Natural killer cell (primary cell): ENCODE measurements around the gene ARL3. TPM values are rescaled to one million over a fixed set of nuclear protein-coding genes. Genes with fewer than 3 reads are reported as not detected.

Experiments used
- ATAC-seq, 3 donors: fragments of 150-1000 bp in 2 of 3; fragments of 200-7000 bp in 1 of 3; cut with Tn5 transposase; 1 replicate in 1 of 3; 2 replicates in 2 of 3; pipeline ENCODE4 v1.10.0; 2021; ENCODE audit warnings: mild to moderate bottlenecking in 2 of 3, moderate library complexity in 2 of 3
- DNase-seq, 2 donors: peaks; one replicate each; pipeline versions ENCODE4 v3.0.0 to v3.0.0-alpha.2; 2013 to 2021; ENCODE audit warnings: mixed read lengths in 1 of 2
- H3K27ac ChIP-seq: one replicate; pipeline ENCODE4 v1.5.1; 2013; ENCODE audit warnings: mild to moderate bottlenecking, low read length
- H3K27me3 ChIP-seq: one replicate; pipeline ENCODE4 v1.6.1; 2013; ENCODE audit warnings: low read length; ENCODE audit not compliant: control insufficient read depth, insufficient read depth
- H3K36me3 ChIP-seq: one replicate; pipeline ENCODE4 v1.6.1; 2013; ENCODE audit warnings: low read length; ENCODE audit not compliant: control insufficient read depth, insufficient read depth
- H3K4me1 ChIP-seq: one replicate; pipeline ENCODE4 v1.6.1; 2013; ENCODE audit warnings: low read length; ENCODE audit not compliant: control insufficient read depth, insufficient read depth
- H3K4me3 ChIP-seq: one replicate; pipeline ENCODE4 v1.5.1; 2013; ENCODE audit warnings: low read length
- H3K9me3 ChIP-seq: one replicate; pipeline ENCODE4 v1.6.1; 2013; ENCODE audit warnings: low read length; ENCODE audit not compliant: control insufficient read depth, insufficient read depth
- H3K27ac Mint-ChIP-seq, 2 donors: one replicate each; pipeline ENCODE4 v1.8.0; 2022; ENCODE audit warnings: mild to moderate bottlenecking in 2 of 2, mixed read lengths in 2 of 2, moderate library complexity in 1 of 2
- H3K27me3 Mint-ChIP-seq, 2 donors: one replicate each; pipeline ENCODE4 v1.8.0; 2022; ENCODE audit warnings: low read depth in 2 of 2, mixed read lengths in 2 of 2
- H3K36me3 Mint-ChIP-seq: one replicate; pipeline ENCODE4 v1.8.0; 2022; ENCODE audit warnings: mixed read lengths
- H3K4me1 Mint-ChIP-seq, 2 donors: one replicate each; pipeline ENCODE4 v1.8.0; 2022; ENCODE audit warnings: mixed read lengths in 2 of 2
- H3K4me3 Mint-ChIP-seq: one replicate; pipeline ENCODE4 v1.8.0; 2022; ENCODE audit warnings: mild to moderate bottlenecking, moderate library complexity, mixed read lengths
- H3K9me3 Mint-ChIP-seq, 2 donors: one replicate each; pipeline ENCODE4 v1.8.0; 2022; ENCODE audit warnings: mixed read lengths in 2 of 2
- CTCF ChIP-seq: fragments of 200-600 bp; IDR thresholded peaks from one replicate; pipeline ENCODE4 v1.8.0; 2022; ENCODE audit warnings: antibody characterized with exemption
- WGBS: methylation state at CpG from one replicate; pipeline ENCODE4 v1.1.7; 2013; ENCODE audit warnings: missing lambda C conversion rate; ENCODE audit not compliant: insufficient coverage; 5-methylcytosine and 5-hydroxymethylcytosine counted together
- intact Hi-C: fragments of 100-400 bp; cut with micrococcal nuclease; formaldehyde crosslinking; loops from one replicate; pipeline ENCODE4 v1.14.2; 2022
- total RNA-seq, 4 donors: library from RNA; stranded (reverse); fragments of 120-200 nt in 1 of 4; gene quantifications; one replicate each; pipeline versions ENCODE4 v1.2.3 to v1.2.4, GENCODE V29; 2013 to 2022

The ARL3 gene
- total RNA-seq, 3 donors from 2014 or later (not counting 1 experiment from before 2014, with no cell fraction given): 1.4 to 1.7 (median 1.5) TPM

DNA sequence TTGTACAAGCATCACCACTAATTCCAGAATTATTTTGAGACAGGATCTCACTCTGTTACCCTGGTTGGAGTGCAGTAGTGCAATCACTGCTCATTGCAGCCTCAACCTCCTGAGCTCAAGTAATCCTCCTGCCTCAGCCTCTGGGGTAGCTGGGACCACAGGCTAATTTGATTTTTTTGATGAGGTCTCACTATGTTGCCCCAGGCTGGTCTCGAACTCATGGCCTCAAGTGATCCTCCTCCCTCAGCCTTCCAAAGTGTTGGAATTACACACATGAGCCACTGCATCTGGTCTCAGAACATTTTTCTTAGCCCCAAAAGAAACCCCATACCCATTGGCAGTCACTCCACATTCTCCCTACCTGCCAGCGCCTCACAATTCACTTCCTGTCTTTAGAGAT is 26.0 kb upstream of the ARL3 start:
- Mint-ChIP-seq H3K9me3 (peaks cover 0 to 4% of the 10 kb centered on the region in 2 donors), H3K36me3 (no peaks in the 10 kb centered on the region), H3K4me1 (peaks cover 25 to 28% of the 10 kb centered on the region in 2 donors), H3K27me3 (no peaks in the 10 kb centered on the region), H3K4me3 (no peak overlapping the region), H3K27ac (no peak overlapping the region)
- ATAC-seq: no peak
- Histone ChIP-seq H3K4me1 (peaks cover 13% of the 10 kb centered on the region), H3K27me3 (no peaks in the 10 kb centered on the region), H3K27ac (no peak overlapping the region), H3K36me3 (no peaks in the 10 kb centered on the region), H3K9me3 (no peaks in the 10 kb centered on the region), H3K4me3 (no peak overlapping the region)
- TF ChIP-seq CTCF: no peak
- 88% methylated on average over 2 of the region's 2 CpGs for WGBS
- intact Hi-C loops: no loop called here
- DNase-seq: no peak

- TF ChIP-seq CTCF: no peak
- Mint-ChIP-seq H3K4me3 (no peak overlapping the region), H3K27me3 (no peaks in the 10 kb centered on the region), H3K4me1 (peaks cover 10 to 12% of the 10 kb centered on the region in 2 donors), H3K36me3 (no peaks in the 10 kb centered on the region), H3K27ac (no peak overlapping the region), H3K9me3 (peaks cover 0 to 4% of the 10 kb centered on the region in 2 donors)
- no peak overlapping the region for H3K4me3 ChIP-seq
- peaks cover 4% of the 10 kb centered on the region for H3K4me1 ChIP-seq
- ATAC-seq (no peak), DNase-seq (no peak)
- peaks cover 3% of the 10 kb centered on the region for H3K36me3 ChIP-seq
- H3K27ac ChIP-seq: no peak overlapping the region
- intact Hi-C loops: no loop called here
- no peaks in the 10 kb centered on the region for H3K9me3 ChIP-seq
- H3K27me3 ChIP-seq: no peaks in the 10 kb centered on the region
Measured at GRCh38 chr10:102738692-102739121, 24.5 kb upstream of the ARL3 start.

- H3K4me1 Mint-ChIP-seq: no peaks in the 10 kb centered on the region
- H3K27ac ChIP-seq: no peak overlapping the region
- no peaks in the 10 kb centered on the region for H3K9me3 ChIP-seq
- no peaks in the 10 kb centered on the region for H3K27me3 Mint-ChIP-seq
- DNase-seq (no peak), ATAC-seq (no peak)
- TF ChIP-seq CTCF: no peak
- H3K4me3 ChIP-seq: no peak overlapping the region
- no peak overlapping the region for H3K27ac Mint-ChIP-seq
- 90% methylated on average over 9 of the region's 9 CpGs for WGBS
- H3K9me3 Mint-ChIP-seq: no peaks in the 10 kb centered on the region
- H3K36me3 ChIP-seq: peaks cover 4% of the 10 kb centered on the region
- intact Hi-C loops: no loop called here
- H3K4me3 Mint-ChIP-seq: no peak overlapping the region
- H3K27me3 ChIP-seq: no peaks in the 10 kb centered on the region
- H3K36me3 Mint-ChIP-seq: no peaks in the 10 kb centered on the region
- no peaks in the 10 kb centered on the region for H3K4me1 ChIP-seq
Measured at GRCh38 chr10:102735065-102735562, 20.9 kb upstream of the ARL3 start.

DNA sequence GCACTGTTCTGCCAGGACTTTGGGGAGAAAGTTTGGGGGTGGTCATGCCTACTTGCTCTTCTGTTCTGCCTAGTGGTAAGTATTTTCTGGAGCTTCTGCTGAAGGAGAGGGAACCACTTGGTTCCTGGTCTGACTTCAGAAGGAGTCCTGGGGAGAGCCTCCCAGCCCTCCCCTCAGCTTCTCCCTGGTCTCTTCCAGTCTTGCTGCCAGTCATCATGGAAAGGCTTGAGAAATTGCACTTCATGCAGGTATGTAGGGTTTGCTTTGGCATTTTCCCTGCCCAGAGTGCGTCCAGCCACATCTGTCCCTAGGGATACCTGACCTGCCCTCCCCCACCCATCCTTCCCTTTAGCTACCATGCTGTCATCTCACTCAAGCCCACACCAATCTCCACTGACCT is 18.5 kb upstream of the ARL3 start:
- H3K27ac Mint-ChIP-seq: no peak overlapping the region
- no peak for DNase-seq
- H3K4me1 ChIP-seq: peaks cover 18% of the 10 kb centered on the region
- no peak overlapping the region for H3K27ac ChIP-seq
- ATAC-seq: no peak
- WGBS: 94% methylated on average over 1 of the region's 1 CpG
- H3K27me3 ChIP-seq: no peaks in the 10 kb centered on the region
- H3K36me3 Mint-ChIP-seq: no peaks in the 10 kb centered on the region
- TF ChIP-seq CTCF: no peak
- H3K4me3 ChIP-seq: no peak overlapping the region
- H3K36me3 ChIP-seq: peaks cover 9% of the 10 kb centered on the region
- no peaks in the 10 kb centered on the region for H3K27me3 Mint-ChIP-seq
- no peaks in the 10 kb centered on the region for H3K9me3 Mint-ChIP-seq
- H3K4me1 Mint-ChIP-seq: peaks cover 11 to 15% of the 10 kb centered on the region in 2 donors
- no peak overlapping the region for H3K4me3 Mint-ChIP-seq
- intact Hi-C loops: no loop called here
- H3K9me3 ChIP-seq: no peaks in the 10 kb centered on the region
